GM12864 (cell line): ENCODE measurements around the gene PFKM.

ENCODE experiments used
- DNase-seq: peaks from one replicate; pipeline ENCODE4 v3.0.0-alpha.2; 2011; ENCODE audit warnings: low read depth
- H3K4me3 ChIP-seq: 2 replicates; pipeline ENCODE4 v1.5.1; 2011; ENCODE audit warnings: mild to moderate bottlenecking, low read depth, low read length, control low read depth
- TF ChIP-seq, protein P1 (sequence below): IDR thresholded peaks from 2 replicates; pipeline ENCODE4 v1.5.1; 2011; ENCODE audit warnings: low read depth, mild to moderate bottlenecking, moderate library complexity, low read length, control low read depth, inconsistent platforms; ENCODE audit errors: missing control alignments

The PFKM gene

DNA sequence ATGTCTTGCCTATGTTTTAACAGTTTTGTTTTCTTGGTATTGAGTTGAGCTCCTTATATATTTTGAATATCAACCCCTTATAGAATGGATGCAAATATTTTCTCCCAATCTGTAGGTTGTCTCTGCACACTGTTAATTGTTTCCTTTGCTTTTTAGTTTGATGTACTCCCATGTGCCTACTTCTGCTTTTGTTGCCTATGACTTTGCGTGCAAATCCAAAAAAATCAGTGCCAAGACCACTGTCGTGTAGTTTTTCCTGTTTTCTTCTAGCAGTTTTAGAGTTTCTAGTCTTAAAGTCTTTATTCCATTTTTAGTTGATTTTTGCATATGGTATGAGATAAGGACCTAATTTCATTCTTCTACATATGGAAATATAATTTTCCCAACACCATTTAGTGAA is 42.1 kb upstream of the PFKM start:
- TF ChIP-seq, protein P1, sequence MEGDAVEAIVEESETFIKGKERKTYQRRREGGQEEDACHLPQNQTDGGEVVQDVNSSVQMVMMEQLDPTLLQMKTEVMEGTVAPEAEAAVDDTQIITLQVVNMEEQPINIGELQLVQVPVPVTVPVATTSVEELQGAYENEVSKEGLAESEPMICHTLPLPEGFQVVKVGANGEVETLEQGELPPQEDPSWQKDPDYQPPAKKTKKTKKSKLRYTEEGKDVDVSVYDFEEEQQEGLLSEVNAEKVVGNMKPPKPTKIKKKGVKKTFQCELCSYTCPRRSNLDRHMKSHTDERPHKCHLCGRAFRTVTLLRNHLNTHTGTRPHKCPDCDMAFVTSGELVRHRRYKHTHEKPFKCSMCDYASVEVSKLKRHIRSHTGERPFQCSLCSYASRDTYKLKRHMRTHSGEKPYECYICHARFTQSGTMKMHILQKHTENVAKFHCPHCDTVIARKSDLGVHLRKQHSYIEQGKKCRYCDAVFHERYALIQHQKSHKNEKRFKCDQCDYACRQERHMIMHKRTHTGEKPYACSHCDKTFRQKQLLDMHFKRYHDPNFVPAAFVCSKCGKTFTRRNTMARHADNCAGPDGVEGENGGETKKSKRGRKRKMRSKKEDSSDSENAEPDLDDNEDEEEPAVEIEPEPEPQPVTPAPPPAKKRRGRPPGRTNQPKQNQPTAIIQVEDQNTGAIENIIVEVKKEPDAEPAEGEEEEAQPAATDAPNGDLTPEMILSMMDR, result no peak
- no peak for DNase-seq
- no peak overlapping the region for H3K4me3 ChIP-seq

- H3K4me3 ChIP-seq, result no peak overlapping the region
- DNase-seq, result no peak
- TF ChIP-seq, protein P1, result no peak
These were observed 40.3 kb upstream of the PFKM start for GRCh38 chr12:48078901-48079300.

DNA sequence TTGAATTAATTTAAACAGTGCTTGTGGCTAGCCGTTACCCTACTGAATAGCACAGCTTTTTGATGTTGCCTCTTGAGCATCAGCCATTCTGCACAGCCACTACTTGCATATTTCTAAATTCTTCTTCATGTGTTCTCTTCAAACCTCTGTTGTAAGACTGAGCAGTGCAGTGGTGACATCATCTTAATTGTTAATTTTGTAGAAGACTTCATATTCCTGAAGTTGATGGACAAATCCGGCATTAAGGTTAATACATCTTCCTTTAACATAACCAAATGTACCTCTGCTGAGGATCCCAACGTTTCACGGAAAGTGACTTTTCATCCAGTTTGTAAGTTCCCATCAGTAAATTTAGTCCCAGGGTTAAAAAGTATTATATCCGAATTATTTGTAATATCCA is 38.9 kb upstream of the PFKM start:
- DNase-seq, result no peak
- TF ChIP-seq, protein P1, result no peak
- H3K4me3 ChIP-seq, result no peak overlapping the region

- TF ChIP-seq, protein P1, result no peak
- DNase-seq, result no peak
- no peak overlapping the region for H3K4me3 ChIP-seq
These were observed 38.3 kb upstream of the PFKM start for GRCh38 chr12:48080821-48081220.

GRCh38 chr12:48084066-48084465 is 35.1 kb upstream of the PFKM start:
- no peak for DNase-seq
- no peak overlapping the region for H3K4me3 ChIP-seq
- TF ChIP-seq, protein P1, result no peak

DNA sequence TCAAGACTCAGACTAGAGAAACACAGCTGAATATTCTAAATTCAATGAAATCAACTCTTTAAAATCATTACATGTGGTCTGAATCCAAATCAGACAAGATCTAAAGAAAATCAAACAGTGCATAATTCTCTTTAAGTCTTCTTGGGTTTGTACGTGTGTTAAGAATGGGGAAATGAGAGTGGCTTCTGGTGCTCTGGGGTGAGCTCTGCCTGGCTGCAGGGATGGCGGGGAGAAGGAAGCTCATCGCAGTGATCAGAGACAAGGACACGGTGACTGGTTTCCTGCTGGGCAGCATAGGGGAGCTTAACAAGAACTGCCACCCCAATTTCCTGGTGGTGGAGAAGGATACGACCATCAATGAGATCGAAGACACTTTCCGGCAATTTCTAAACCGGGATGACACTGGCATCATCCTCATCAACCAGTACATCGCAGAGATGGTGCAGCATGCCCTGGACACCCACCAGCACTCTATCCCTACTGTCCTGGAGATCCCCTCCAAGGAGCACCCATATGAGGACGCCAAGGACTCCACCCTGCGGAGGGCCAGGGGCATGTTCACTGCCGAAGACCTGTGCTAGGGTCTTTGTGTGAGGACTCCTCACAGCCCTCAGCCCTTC is 34.2 kb upstream of the PFKM start:
- H3K4me3 ChIP-seq, result no peak overlapping the region
- DNase-seq, result no peak
- TF ChIP-seq, protein P1, result no peak

DNA sequence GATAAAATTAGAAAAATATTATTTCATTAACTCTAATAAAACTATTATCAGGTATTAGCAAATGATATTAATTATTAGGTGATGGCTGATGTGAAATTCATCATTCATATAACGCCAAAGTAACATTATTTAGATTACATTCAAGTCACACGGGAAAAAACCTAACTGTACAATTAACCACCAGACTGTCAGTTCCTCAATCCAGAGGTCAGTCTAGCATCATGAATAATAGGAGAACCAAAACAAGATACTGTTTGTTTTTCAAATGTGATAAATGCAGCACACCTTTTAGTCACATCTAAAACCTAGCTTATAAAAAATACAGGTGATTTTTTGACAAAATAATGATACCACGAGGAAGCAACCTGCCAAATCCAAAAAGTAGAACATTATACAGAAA is 32.8 kb upstream of the PFKM start:
- no peak overlapping the region for H3K4me3 ChIP-seq
- no peak for DNase-seq
- TF ChIP-seq, protein P1, result no peak
